ENCODE measurements around the gene VRK2.

Gene VRK2

DNA sequence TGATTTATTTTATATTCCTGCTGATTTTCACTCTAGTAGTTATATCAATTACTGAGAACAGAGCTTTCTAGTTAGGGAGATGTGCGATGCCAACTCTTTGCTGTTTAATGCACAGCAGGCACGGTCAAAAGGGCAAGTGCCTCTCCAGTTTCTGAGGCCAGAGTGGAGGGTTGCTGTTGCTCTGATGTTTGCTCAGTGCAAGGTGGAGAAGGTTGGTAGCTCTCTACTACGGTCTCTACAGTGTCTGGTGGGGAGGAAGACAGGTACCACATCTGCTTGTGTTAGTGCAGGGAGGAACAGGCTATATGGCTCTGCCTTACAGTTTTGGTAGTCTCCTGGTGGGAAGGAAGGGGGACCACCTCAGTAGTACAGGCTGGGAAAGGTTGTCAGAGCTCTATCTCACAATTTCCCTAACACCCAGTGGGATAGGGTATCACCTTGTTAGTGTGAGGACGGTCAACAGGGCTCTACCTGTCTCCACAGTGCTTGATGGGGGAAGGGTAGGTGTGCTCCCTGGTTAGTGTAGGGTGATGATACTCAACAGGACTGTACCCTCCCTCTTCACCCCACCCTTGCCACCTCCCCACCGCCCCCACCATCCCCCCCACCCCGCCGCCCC is 108.7 kb downstream of the VRK2 start:
- Histone ChIP-seq H3K4me3 (ENCODE audit: insufficient read depth, low read length, poor library complexity, severe bottlenecking) (no peak overlapping the region), H3K9ac (ENCODE audit: low read length) (no peak overlapping the region), H4K20me1 (ENCODE audit: low read depth, low read length) (no peaks in the 10 kb centered on the region), H3K27ac (ENCODE audit: low read depth, low read length) (no peak overlapping the region), H3K27me3 (ENCODE audit: low read length) (no peaks in the 10 kb centered on the region), H3K79me2 (ENCODE audit: insufficient read depth, low read length) (no peaks in the 10 kb centered on the region), H2AFZ (ENCODE audit: low read depth, low read length, severe bottlenecking) (no peak overlapping the region), H3K9me3 (ENCODE audit: insufficient read depth, low read length) (no peaks in the 10 kb centered on the region), H3K4me2 (ENCODE audit: low read depth, low read length, poor library complexity, severe bottlenecking) (no peak overlapping the region), H3F3A (ENCODE audit: insufficient read depth) (no peaks in the 10 kb centered on the region), H3K36me3 (ENCODE audit: low read length) (peaks cover 27% of the 10 kb centered on the region), H3K9me2 (replicated peaks; ENCODE audit: insufficient read depth, low read length) (no peaks in the 10 kb centered on the region)
- no peak for TF ChIP-seq EZH2phosphoT487 (conservative IDR thresholded peaks at IDR 0.05; ENCODE audit: low read length)
- TF ChIP-seq, protein P1, sequence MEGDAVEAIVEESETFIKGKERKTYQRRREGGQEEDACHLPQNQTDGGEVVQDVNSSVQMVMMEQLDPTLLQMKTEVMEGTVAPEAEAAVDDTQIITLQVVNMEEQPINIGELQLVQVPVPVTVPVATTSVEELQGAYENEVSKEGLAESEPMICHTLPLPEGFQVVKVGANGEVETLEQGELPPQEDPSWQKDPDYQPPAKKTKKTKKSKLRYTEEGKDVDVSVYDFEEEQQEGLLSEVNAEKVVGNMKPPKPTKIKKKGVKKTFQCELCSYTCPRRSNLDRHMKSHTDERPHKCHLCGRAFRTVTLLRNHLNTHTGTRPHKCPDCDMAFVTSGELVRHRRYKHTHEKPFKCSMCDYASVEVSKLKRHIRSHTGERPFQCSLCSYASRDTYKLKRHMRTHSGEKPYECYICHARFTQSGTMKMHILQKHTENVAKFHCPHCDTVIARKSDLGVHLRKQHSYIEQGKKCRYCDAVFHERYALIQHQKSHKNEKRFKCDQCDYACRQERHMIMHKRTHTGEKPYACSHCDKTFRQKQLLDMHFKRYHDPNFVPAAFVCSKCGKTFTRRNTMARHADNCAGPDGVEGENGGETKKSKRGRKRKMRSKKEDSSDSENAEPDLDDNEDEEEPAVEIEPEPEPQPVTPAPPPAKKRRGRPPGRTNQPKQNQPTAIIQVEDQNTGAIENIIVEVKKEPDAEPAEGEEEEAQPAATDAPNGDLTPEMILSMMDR (IDR thresholded peaks at IDR 0.05; ENCODE audit: insufficient read depth, low read length, poor library complexity, severe bottlenecking): no peak

DNA sequence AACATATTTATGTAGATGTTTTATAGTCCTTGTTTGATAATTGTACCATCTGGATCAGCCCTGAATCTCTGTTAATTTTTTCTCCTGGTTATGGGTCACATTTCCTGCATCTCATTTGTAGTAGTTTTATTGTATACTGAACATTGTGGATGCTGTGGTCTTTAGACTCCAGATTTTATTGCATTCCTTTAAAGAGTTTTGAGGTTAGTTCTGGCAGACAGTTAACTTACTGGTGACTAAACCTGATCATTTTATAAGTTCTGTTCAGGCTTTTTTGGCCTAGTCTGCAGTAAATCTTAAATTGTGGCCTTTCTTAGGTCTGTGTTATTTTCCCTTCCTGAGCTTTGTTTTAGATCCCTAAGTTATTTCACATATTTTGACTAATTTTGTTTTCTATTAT is 110.2 kb downstream of the VRK2 start:
- no peaks in the 10 kb centered on the region for H3K27me3 ChIP-seq (ENCODE audit: low read length)
- no peaks in the 10 kb centered on the region for H3F3A ChIP-seq (ENCODE audit: insufficient read depth)
- TF ChIP-seq, protein P1 (IDR thresholded peaks at IDR 0.05; ENCODE audit: insufficient read depth, low read length, poor library complexity, severe bottlenecking): no peak
- TF ChIP-seq EZH2phosphoT487 (conservative IDR thresholded peaks at IDR 0.05; ENCODE audit: low read length): no peak
- no peak overlapping the region for H3K4me3 ChIP-seq (ENCODE audit: insufficient read depth, low read length, poor library complexity, severe bottlenecking)
- H3K27ac ChIP-seq (ENCODE audit: low read depth, low read length): no peak overlapping the region
- no peaks in the 10 kb centered on the region for H4K20me1 ChIP-seq (ENCODE audit: low read depth, low read length)
- no peaks in the 10 kb centered on the region for H3K79me2 ChIP-seq (ENCODE audit: insufficient read depth, low read length)
- no peak overlapping the region for H3K4me2 ChIP-seq (ENCODE audit: low read depth, low read length, poor library complexity, severe bottlenecking)
- no peak overlapping the region for H2AFZ ChIP-seq (ENCODE audit: low read depth, low read length, severe bottlenecking)
- no peaks in the 10 kb centered on the region for H3K9me3 ChIP-seq (ENCODE audit: insufficient read depth, low read length)
- no peak overlapping the region for H3K9ac ChIP-seq (ENCODE audit: low read length)
- H3K36me3 ChIP-seq (ENCODE audit: low read length): peaks cover 36% of the 10 kb centered on the region
- H3K9me2 ChIP-seq (replicated peaks; ENCODE audit: insufficient read depth, low read length): no peaks in the 10 kb centered on the region

DNA sequence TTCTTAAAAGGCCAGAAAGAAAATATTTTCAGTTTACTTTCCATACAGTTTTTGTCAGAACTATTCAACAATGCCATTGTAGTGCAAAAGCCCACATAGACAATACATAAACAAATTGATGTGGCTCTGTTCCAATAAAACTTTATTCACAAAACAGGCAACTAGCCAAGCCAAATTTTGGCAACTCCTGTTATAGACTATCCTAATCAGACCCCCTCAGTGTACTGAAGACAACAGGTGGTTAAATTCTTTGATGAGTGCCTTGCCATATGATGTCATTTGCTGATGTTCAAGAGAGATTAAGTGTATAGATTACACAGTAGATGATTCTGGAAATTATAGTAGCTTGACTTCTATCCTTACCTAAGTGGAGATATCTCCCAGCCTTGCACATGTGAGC is 111.1 kb downstream of the VRK2 start:
- no peak overlapping the region for H3K4me2 ChIP-seq (ENCODE audit: low read depth, low read length, poor library complexity, severe bottlenecking)
- no peak overlapping the region for H3K27ac ChIP-seq (ENCODE audit: low read depth, low read length)
- H3K79me2 ChIP-seq (ENCODE audit: insufficient read depth, low read length): no peaks in the 10 kb centered on the region
- no peaks in the 10 kb centered on the region for H4K20me1 ChIP-seq (ENCODE audit: low read depth, low read length)
- TF ChIP-seq, protein P1 (IDR thresholded peaks at IDR 0.05; ENCODE audit: insufficient read depth, low read length, poor library complexity, severe bottlenecking): no peak
- H3K9ac ChIP-seq (ENCODE audit: low read length): no peak overlapping the region
- no peak overlapping the region for H2AFZ ChIP-seq (ENCODE audit: low read depth, low read length, severe bottlenecking)
- H3F3A ChIP-seq (ENCODE audit: insufficient read depth): no peaks in the 10 kb centered on the region
- no peaks in the 10 kb centered on the region for H3K9me3 ChIP-seq (ENCODE audit: insufficient read depth, low read length)
- H3K9me2 ChIP-seq (replicated peaks; ENCODE audit: insufficient read depth, low read length): no peaks in the 10 kb centered on the region
- H3K36me3 ChIP-seq (ENCODE audit: low read length): peaks cover 45% of the 10 kb centered on the region
- no peak overlapping the region for H3K4me3 ChIP-seq (ENCODE audit: insufficient read depth, low read length, poor library complexity, severe bottlenecking)
- H3K27me3 ChIP-seq (ENCODE audit: low read length): no peaks in the 10 kb centered on the region

Data from SU-DHL-6 (cell line).